Spleen (tissue), 7 donors: ENCODE results near the gene CNTN5.

Experiments used
- POLR2A ChIP-seq, 3 donors: fragments of 450-650 bp; IDR thresholded peaks; one replicate each; pipeline ENCODE4 v1.5.1; 2017; ENCODE audit warnings: antibody characterized with exemption in 3 of 3, mild to moderate bottlenecking in 1 of 3
- TF ChIP-seq, protein P1 (sequence below), 11 experiments: fragments of 200-600 bp in 7 of 11; fragments of 450-650 bp in 4 of 11; sonication (generic) in 4 of 11; IDR thresholded peaks in 8 of 11; conservative IDR thresholded peaks in 3 of 11; 1 replicate in 7 of 11; 2 replicates in 4 of 11; pipeline versions ENCODE4 v1.4.0 to v1.8.0; 2016 to 2021; ENCODE audit warnings: antibody characterized with exemption in 11 of 11, inconsistent platforms in 4 of 11, mild to moderate bottlenecking in 1 of 11
- donor health status: DM: no; HTN: no; CAD: no; lungs with moderate emphysema.
- donor health status: DM: no; HTN: no; CAD: no.
- donor health status: DM: no; HTN: no; CAD: no.

DNA sequence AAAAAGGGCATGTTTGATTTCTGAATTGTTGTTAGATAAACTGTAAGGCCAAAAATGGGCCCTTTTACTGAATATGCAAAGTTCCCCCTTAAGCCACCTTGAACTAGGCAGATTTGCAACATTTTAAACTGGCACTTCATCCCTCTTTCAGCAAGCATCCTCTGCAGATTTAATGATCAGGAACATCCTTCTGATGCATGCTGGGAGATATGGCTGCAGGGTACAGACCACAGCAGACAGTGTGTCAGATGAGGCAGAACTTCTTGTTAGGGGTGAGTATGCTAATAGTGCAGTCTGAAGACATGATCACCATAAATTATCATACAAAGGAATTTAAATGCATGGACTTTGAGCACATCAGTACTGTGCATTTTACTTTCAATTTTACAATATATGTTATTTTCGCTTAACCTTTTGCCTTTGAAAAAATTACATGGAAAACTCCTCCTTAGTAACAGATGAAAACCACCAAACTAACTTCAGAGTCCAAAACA is 1203.8 kb downstream of the CNTN5 start:
- TF ChIP-seq POLR2A (IDR thresholded peaks at IDR 0.05): no peak
- TF ChIP-seq, protein P1, sequence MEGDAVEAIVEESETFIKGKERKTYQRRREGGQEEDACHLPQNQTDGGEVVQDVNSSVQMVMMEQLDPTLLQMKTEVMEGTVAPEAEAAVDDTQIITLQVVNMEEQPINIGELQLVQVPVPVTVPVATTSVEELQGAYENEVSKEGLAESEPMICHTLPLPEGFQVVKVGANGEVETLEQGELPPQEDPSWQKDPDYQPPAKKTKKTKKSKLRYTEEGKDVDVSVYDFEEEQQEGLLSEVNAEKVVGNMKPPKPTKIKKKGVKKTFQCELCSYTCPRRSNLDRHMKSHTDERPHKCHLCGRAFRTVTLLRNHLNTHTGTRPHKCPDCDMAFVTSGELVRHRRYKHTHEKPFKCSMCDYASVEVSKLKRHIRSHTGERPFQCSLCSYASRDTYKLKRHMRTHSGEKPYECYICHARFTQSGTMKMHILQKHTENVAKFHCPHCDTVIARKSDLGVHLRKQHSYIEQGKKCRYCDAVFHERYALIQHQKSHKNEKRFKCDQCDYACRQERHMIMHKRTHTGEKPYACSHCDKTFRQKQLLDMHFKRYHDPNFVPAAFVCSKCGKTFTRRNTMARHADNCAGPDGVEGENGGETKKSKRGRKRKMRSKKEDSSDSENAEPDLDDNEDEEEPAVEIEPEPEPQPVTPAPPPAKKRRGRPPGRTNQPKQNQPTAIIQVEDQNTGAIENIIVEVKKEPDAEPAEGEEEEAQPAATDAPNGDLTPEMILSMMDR (IDR thresholded peaks at IDR 0.05 in 8 of 11, conservative IDR thresholded peaks at IDR 0.05 in 3 of 11): no peak
